ENCODE measurements around the gene NR2F1.

DNA sequence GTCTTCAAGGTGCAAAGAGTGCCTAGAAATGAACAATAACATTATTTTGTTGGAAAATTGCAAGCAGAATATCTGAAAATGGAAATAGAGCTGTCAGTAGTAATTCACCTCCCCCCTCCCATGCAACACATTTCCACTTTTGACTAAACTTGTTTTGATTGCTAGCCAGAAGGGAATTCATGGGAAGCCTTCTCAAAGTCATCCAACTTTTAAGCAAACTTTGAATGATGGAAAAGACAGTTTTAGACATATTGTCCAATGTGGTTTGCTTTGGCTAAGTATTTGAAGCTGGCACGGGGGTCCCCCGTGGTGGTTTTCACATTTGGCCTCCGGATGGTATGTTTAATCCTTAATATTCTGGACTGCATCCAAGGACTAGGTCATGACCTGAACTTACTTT is 7.5 kb downstream of the NR2F1 start:
- TF ChIP-seq POLR2A (IDR thresholded peaks at IDR 0.05): no peak
- TF ChIP-seq, protein P1, sequence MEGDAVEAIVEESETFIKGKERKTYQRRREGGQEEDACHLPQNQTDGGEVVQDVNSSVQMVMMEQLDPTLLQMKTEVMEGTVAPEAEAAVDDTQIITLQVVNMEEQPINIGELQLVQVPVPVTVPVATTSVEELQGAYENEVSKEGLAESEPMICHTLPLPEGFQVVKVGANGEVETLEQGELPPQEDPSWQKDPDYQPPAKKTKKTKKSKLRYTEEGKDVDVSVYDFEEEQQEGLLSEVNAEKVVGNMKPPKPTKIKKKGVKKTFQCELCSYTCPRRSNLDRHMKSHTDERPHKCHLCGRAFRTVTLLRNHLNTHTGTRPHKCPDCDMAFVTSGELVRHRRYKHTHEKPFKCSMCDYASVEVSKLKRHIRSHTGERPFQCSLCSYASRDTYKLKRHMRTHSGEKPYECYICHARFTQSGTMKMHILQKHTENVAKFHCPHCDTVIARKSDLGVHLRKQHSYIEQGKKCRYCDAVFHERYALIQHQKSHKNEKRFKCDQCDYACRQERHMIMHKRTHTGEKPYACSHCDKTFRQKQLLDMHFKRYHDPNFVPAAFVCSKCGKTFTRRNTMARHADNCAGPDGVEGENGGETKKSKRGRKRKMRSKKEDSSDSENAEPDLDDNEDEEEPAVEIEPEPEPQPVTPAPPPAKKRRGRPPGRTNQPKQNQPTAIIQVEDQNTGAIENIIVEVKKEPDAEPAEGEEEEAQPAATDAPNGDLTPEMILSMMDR (IDR thresholded peaks at IDR 0.05): no peak

All from thyroid gland (tissue), 4 donors.